GM21723 (cell line): ENCODE data around the gene NEK11.
"Not testable (repeated sequence)": the region's sequence is repeated elsewhere in the genome, so short reads cannot be mapped to it uniquely, and the experiment has no call there.

Experiments used
- ATAC-seq: cut with Tn5 transposase; IDR thresholded peaks from one replicate; pipeline ENCODE4 v1.9.1; 2021; ENCODE audit warnings: mild to moderate bottlenecking, moderate library complexity; ENCODE audit not compliant: unreplicated experiment

NEK11 gene

DNA sequence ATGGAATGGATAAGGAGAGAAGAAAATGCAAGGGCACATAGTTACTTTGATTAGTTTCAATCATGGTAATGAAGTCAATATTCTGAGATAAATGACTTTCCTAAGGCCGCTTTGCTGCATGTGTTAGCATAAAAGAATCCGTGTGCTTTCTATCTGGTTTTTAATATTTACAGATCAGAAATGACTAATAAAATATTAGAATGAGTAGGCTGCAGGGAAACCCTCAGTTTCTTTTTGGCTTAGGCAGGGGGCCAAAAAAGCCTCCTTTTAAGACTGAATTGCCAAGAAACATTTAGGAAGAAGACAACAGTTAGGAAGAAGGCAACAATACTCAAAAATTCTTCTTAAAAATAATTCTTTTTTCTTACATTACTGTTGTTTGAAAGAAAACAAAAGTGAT lies 11.6 kb downstream of the NEK11 start:
- no peak for ATAC-seq

DNA sequence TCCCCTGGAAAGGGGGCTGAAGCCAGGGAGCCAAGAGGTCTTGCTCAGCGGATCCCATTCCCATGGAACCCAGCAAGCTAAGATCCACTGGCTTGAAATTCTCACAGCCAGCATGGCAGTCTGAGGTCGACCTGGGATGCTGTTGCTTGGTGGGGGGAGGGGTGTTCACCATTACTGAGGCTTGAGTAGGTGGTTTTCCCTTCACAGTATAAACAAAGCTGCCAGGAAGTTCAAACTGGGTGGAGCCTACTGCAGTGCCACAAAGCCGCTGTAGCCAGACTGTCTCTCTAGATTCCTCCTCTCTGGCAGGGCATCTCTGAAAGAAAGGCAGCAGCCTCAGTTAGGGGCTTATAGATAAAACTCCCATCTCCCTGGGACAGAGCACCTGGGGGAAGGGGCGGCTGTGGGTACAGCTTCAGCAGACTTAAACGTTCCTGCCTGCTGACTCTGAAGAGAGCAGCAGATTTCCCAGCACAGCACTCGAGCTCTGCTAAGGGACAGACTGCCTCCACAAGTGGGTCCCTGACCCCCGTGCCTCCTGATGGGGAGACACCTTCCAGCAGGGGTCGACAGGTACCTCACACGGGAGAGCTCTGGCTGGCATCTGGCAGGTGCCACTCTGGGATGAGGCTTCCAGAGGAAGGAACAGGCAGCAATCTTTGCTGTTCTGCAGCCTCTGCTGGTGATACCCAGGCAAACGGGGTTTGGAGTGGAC lies 15.8 kb downstream of the NEK11 start:
- ATAC-seq, result not testable (repeated sequence)

GRCh38 chr3:131047582-131047981 lies 20.9 kb downstream of the NEK11 start:
- no peak for ATAC-seq

GRCh38 chr3:131048030-131048429 lies 21.4 kb downstream of the NEK11 start:
- no peak for ATAC-seq

DNA sequence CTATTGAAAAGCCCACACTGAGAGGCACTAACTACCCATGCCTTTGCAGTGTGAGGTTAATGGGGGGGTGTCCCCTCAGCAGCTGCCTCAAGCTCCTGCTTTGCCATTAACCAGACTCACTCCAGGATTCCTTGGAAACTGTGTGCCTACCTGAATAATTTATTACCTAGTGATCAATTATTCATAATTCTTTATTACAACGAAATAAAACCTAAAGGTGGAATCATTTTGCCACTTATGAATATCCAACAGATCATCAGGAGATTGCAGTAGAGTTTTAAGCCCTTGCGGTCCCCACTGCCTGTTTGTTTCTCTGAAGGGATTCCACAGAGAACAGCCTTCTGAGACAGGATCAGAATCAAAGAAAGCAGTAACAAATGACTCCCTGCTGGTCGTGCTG lies 23.3 kb downstream of the NEK11 start:
- no peak for ATAC-seq

- no peak for ATAC-seq
Measured at GRCh38 chr3:131053043-131053859, 26.6 kb downstream of the NEK11 start.

- peak; percentile 47 for ATAC-seq
Measured at GRCh38 chr3:131067983-131068382, 41.3 kb downstream of the NEK11 start.

DNA sequence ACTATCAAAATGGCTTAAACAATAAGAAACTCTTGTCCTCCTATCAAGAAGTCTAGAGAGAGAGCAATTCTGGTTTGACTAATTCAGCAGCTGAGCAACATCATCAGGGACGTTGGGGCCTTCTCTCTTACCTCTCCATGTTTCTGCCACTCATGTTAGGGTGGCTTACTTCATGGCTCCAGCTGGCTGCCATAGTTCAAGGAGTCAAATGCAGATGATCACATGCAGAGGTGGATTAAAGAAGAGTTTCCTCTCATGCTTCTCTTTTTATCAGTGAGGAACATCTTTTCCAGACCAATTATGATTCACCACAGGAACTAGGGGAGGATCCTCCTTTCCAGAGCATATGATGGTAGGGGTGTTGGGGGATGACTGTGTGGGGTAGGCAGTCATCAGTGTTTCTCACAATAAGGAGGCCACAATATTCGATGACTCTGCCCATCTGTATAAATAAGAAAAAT lies 45.5 kb downstream of the NEK11 start:
- no peak for ATAC-seq

DNA sequence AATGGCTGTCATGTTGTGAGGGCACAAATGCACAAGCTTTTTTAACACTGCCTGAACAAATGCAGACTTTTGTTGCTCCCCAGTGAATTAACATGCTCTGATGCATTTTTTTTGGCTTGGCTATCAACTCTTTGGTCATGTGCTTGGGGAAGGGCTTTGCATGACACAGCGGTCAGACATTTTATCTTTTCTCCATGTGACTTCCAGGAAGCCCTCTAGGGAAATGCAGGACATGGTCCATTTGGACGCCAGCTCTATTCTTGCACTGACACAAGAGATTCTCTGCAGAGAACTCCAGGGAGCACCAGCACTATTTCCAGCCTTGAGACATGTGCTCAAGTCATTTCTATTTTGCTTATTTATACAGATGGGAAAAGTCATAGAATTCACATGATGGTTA lies 46.2 kb downstream of the NEK11 start:
- no peak for ATAC-seq

DNA sequence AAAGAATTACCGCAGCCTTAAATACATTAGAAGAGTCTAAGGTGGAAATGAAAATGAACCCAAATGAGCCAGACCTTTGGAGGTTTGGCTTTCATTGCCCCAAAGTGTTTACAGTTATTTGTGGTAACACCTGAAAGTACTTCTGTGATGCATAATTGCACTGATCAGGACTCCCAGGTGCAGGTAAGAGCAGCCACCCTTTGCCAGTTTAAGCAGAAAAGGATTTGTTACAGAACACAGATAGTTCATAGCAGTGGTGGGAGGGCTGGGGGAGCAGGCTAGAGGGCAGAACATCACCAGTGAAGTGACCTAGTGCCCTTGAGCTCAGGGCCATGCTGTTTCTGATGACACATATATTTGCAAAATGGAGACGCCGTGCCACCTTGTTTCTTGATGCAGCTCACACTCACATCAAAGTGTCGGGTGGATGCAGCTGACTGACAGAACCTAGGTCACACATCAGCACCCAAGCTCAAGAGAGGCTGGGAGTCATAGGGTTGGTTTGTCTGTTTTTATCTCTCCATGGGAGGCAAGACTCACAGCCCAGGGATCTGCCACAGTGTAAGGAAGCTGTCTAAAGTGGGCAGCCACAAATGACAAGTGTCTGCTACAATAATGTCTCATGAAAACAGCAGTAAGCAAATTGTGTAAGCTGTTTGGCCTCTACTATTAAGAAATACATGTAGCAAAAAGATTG lies 49.1 kb downstream of the NEK11 start:
- no peak for ATAC-seq

DNA sequence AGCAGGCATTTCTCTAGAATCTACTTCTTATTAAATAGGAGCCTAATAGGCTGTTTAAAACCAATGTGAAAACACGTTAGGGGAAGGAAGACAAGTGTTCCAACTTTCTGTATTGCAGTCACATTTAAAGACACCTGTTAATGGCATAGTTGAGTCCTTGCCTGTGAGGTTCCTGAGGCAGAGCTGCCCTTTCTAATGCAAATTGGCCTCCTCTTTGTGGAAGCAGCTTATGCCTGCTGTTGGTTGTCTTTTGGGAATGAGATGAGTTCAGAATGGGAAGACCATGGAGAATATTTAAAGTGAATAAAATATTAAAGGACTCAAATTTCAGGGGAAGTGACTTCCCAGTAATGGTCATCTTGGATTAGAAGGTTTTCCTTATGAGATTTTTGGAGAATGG lies 51.2 kb downstream of the NEK11 start:
- ATAC-seq, result no peak

GRCh38 chr3:131079086-131079485 lies 52.4 kb downstream of the NEK11 start:
- ATAC-seq, result no peak

DNA sequence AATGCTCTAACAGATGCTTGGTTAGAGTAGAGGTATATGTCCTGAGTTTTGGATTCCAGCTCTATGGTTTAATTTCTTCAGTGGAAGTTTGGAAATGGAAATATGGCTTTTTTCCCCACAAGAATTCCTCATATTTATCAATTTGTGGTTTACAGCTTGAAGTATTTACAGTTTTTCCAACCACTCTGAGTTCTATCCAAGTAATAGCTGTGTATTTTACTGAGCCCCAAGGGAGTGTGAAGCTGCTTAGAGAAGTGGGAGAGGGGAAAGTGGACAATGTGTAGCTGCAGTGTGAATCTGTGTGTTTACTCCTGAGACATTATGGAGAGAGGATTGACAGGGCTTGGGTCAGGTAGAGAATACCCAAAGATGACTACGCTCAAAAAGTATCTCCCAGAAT lies 54.5 kb downstream of the NEK11 start:
- ATAC-seq, result no peak

- no peak for ATAC-seq
Measured at GRCh38 chr3:131082246-131082645, 55.6 kb downstream of the NEK11 start.

GRCh38 chr3:131082871-131083863 lies 56.5 kb downstream of the NEK11 start:
- no peak for ATAC-seq

DNA sequence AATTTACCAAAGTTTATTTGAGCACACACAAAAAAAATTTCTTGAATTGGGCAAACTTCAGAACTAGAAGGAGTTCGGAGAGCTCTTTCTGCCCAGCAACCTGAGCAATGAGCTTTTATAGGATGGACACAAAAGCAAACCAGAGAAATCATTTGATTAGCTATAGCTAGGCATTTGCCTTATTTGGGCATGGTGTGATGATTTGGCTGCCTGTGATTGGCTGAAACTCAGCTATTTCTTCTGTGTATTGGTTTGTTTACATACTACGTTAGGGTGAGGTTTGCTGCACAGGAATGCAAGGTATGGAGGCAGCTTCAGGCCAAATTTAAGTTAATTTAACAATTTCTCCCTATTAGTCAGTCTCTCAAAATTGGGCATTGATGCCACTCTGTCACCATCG lies 65.1 kb downstream of the NEK11 start:
- no peak for ATAC-seq

DNA sequence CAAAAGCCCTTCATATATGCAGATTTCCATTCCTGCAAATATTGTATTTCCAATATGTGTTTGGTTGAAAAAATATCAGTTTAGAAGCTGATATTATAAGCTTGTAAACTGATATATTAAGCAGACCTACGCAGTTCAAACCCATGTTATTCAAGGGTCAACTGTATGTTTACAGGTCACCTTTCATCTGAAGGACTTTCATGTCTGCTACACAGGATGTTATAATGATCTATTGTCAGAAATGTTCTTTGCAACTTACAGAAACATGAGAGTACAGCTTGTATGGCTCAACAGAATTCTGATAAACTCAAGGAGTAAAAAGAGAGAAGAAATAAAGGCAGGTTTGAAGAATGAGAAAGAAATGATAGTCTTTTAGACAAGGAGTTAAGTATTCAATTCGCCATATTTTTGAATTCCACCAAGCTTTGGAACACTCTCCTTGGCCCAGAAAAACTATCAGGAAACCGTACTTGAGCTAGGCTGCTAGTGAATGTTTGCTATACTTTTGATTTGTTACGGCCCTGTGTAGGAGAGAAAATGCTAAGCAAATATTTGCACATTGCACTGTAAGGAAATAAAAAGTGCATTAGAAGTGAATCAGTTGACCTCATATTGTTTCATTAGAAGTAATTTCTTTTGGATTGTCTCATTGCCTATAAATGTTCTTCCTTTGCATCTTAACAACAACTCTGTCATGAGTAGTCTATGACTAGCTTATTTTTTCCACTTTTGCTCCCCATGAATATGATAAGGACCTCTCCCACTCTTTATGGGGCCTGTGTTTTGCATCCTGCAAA lies 81.2 kb downstream of the NEK11 start:
- no peak for ATAC-seq

GRCh38 chr3:131109156-131109555 lies 82.5 kb downstream of the NEK11 start:
- ATAC-seq, result no peak

GRCh38 chr3:131110087-131110486 lies 83.4 kb downstream of the NEK11 start:
- ATAC-seq, result no peak

DNA sequence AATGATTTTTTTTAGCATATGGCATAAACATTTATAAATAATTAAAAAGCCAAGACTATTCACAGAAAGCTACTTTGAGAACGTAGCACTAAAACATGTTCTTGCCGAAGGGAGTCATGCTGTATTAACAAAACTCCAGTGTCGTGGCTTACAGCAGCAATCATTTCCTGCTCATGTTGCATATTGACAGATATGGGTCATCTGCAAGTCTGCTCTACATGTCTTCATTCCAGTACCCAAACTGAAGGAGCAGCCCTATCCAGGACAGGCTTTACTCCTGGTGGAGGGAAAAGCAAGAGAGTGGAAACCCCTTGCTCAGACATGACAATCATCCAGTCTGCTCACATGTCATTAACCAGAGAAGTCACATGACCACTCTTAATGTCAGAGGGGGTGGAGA lies 87.6 kb downstream of the NEK11 start:
- ATAC-seq, result no peak
